ENCODE measurements around the gene CBLC.
"Not testable (repeated sequence)": the region's sequence is repeated elsewhere in the genome, so short reads cannot be mapped to it uniquely, and the experiment has no call there.

CBLC gene

DNA sequence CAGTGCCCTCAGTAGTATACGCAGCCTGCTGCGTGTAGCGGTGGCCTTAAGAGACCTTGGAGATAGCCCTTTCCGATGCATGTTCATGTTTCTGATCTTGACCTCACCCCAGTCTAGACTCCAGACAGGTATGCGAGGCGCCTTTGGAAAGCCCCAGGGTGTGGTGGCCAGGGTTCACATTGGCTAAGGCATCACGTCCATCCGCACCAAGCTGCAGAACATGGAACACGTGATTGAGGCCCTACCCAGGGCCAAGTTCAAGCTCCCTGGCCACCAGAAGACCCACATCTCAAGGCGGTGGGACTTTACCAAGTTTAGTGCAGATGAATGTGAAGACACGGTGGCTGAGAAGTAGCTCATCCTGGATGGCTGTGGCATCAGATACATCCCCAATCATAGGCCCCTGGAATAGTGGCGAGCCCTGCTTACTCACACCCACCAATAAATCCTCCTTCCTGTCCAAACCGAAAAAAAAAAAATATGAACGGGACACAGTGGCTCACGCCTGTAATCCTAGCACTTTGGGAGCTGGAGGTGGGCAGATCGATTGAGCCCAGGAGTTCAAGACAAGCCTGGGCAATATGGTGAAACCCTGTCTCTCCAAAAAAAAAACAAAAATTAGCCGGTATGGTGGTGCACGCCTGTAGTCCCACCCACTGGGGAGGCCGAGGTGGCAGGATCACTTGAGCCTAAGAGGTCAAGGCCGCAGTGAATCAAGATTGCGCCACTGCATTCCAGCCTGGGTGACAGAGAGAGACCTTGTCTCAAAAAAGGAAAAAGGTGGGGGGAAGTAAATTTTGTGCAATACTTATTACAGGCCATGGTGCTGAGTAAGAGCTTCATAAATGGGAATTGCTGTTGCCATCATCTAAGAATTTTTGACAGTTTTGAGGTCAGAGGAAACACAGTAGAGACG, 12.4 kb upstream of the CBLC start:
- TF ChIP-seq, protein P1, sequence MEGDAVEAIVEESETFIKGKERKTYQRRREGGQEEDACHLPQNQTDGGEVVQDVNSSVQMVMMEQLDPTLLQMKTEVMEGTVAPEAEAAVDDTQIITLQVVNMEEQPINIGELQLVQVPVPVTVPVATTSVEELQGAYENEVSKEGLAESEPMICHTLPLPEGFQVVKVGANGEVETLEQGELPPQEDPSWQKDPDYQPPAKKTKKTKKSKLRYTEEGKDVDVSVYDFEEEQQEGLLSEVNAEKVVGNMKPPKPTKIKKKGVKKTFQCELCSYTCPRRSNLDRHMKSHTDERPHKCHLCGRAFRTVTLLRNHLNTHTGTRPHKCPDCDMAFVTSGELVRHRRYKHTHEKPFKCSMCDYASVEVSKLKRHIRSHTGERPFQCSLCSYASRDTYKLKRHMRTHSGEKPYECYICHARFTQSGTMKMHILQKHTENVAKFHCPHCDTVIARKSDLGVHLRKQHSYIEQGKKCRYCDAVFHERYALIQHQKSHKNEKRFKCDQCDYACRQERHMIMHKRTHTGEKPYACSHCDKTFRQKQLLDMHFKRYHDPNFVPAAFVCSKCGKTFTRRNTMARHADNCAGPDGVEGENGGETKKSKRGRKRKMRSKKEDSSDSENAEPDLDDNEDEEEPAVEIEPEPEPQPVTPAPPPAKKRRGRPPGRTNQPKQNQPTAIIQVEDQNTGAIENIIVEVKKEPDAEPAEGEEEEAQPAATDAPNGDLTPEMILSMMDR (IDR thresholded peaks at IDR 0.05; ENCODE audit: insufficient read depth, low read depth, low read length, missing control alignments) = no peak
- peak; percentile 32 for DNase-seq (ENCODE audit: low read depth)
- H3K4me3 ChIP-seq (ENCODE audit: low read length) = no peak overlapping the region

DNA sequence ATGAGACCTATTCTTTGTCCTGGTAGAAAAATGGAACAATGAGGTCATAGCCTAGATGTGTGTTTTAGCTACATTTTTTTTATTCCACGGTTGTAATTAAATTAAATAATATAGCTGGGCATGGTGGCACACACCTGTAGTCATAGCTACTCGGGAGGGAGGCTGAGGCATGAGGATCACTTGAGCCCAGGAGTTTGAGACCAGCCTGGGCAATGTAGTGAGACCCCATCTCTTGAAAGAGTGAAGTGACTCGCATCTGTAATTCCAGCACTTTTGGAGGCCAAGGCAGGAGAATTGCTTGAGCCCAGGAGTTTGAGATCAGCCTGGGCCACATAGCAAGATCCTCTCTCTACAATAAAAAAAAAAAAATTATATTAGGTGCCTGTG, 11.7 kb upstream of the CBLC start:
- TF ChIP-seq, protein P1 (IDR thresholded peaks at IDR 0.05; ENCODE audit: insufficient read depth, low read depth, low read length, missing control alignments) = no peak
- no peak overlapping the region for H3K4me3 ChIP-seq (ENCODE audit: low read length)

DNA sequence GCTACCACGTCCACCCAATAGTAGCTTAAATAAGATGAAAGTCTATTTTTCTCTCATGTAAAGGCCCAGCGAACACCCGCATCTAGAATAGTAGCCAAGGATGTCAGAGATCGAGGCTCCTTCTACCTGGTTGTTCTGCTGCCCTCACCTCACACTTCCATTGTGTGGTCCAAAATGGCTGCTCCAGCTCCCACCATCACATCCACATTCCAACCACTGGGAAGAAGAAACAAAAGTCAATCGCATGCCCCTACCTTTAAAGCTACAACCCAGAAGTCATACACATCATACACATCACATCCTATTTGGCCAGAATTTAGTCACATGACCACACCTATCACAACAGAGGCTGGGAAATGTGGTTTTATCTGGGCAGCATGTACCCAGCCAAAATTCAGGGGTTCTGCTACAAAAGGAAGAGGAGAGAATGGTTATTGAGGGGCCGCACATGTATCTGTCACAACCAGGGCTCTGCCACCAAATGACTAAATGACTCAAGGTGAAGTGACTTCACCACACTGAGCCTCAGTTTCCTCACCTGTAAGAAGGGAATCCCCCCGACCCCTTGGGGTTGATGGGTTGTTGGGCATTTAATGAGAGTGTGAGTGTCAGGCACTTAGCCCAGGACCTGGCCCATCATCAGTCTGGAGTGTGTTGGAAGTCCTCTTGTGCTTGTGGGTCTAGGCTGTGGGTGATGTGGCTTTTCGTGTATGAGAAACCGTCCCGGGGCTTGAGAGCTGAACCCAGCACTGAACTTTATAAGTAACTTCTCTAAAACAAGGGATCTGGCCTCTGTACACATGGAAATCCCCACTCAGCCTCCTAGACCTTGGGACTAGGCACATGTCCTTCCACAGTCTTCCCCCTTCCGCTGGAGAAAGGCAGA, 10.2 kb upstream of the CBLC start:
- no peak overlapping the region for H3K4me3 ChIP-seq (ENCODE audit: low read length)
- TF ChIP-seq, protein P1 (IDR thresholded peaks at IDR 0.05; ENCODE audit: insufficient read depth, low read depth, low read length, missing control alignments) = no peak
- DNase-seq (ENCODE audit: low read depth) = no peak

More for the DNA sequence above, 11.7 kb upstream of the CBLC start:
- no peak for DNase-seq (ENCODE audit: low read depth)

DNA sequence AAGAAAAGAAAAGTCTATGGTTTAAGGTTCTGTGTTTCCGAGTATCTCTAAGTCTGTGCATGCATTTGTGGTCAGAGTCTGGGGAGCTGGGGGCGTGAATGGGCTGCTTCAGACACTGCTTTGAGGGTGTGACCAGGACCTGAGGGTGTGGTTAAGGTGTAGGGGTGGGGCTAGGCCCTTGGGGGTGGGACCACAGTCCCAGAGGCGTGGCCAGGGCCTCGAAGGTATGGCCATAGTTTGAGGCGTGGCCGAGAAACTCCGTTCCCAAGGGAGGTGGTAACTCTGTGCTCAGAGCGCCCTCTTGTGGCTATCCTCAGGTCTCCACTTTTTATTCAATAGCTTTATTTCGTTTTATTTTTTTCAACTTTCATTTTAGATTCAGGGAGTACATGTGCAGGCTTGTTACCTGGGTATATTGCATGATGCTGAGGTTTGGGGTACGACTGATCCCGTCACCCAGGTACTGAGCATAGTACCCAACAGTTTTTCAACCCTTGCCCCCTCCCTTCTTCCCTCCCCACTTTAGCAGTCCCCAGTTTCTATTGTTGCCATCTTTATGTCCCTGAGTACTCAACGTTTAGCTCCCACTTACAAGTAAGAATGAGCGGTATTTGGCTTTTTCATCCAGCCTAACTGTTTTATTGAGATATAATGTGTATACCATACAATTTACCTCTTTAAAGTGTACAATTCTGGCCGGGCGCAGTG, 7.0 kb upstream of the CBLC start:
- no peak overlapping the region for H3K4me3 ChIP-seq (ENCODE audit: low read length)

DNA sequence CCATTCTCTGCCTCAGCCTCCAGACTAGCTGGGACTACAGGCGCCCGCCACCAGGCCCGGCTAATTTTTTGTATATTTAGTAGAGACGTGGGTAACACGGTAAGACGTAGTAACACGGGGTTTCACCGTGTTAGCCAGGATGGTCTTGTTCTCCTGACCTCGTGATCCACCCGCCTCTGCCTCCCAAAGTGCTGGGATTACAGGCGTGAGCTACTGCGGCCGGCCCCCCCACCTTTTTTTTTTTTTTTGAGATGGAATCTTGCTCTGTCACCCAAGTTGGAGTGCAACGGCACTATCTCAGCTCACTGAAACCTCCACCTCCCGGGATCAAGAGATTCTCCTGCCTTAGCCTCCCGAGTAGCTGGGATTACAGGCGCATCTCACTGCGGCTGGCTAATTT, 5.5 kb upstream of the CBLC start:
- not testable (repeated sequence) for H3K4me3 ChIP-seq (ENCODE audit: low read length)

More for the DNA sequence above, 7.0 kb upstream of the CBLC start:
- DNase-seq (ENCODE audit: low read depth) = peak; percentile 98
- TF ChIP-seq, protein P1 (IDR thresholded peaks at IDR 0.05; ENCODE audit: insufficient read depth, low read depth, low read length, missing control alignments) = peak; percentile 74

DNA sequence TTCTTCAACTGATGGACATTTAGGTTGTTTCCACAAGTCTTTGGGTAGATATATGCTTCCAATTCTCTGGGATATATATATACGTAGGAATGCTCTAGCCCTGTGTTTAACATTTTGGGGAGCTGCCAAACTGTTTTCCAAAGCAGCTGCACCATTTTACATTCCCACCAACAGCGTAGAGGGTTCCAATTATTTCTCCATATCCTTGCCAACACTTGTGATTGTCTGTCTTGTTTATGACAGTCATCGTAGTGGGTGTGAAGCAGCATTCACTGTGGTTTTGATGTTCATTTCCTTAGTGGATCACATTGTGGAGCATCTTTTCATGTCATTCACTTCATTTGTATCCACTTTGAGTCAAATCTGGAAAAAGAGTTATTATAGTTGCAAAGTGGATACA, 4.7 kb upstream of the CBLC start:
- no peak overlapping the region for H3K4me3 ChIP-seq (ENCODE audit: low read length)
- TF ChIP-seq, protein P1 (IDR thresholded peaks at IDR 0.05; ENCODE audit: insufficient read depth, low read depth, low read length, missing control alignments) = no peak
- DNase-seq (ENCODE audit: low read depth) = no peak

More for the DNA sequence above, 5.5 kb upstream of the CBLC start:
- not testable (repeated sequence) for DNase-seq (ENCODE audit: low read depth)

All from epithelial cell of esophagus (primary cell).